Heart left ventricle (tissue), 16 donors: Measurements from ENCODE around the gene SLC39A11. TPM values are rescaled to one million over a fixed set of nuclear protein-coding genes. Genes with fewer than 3 reads are reported as not detected.

Experiments used
- ATAC-seq, 4 donors: fragments of 200-7000 bp; cut with Tn5 transposase; one replicate each; pipeline ENCODE4 v1.9.1; 2020 to 2022; ENCODE audit warnings: moderate library complexity in 4 of 4, mild to moderate bottlenecking in 3 of 4, moderate number of reproducible peaks in 1 of 4
- DNase-seq, 5 donors: peaks; one replicate each; pipeline ENCODE4 v3.0.0-alpha.2; 2020
- H3K27ac ChIP-seq, 12 donors: fragments of 200-600 bp; sonication (generic) in 4 of 12; one replicate each; pipeline versions ENCODE4 v1.5.0 to v1.8.0; 2016 to 2022; ENCODE audit warnings: mild to moderate bottlenecking in 2 of 12
- H3K27me3 ChIP-seq, 9 donors: fragments of 200-600 bp; sonication (generic) in 2 of 9; one replicate each; pipeline versions ENCODE4 v1.5.1 to v1.8.0; 2016 to 2022; ENCODE audit warnings: mild to moderate bottlenecking in 3 of 9
- H3K36me3 ChIP-seq, 9 donors: fragments of 200-600 bp; sonication (generic) in 2 of 9; one replicate each; pipeline versions ENCODE4 v1.5.0 to v1.8.0; 2018 to 2022; ENCODE audit warnings: mild to moderate bottlenecking in 2 of 9
- H3K4me1 ChIP-seq, 12 donors: fragments of 200-600 bp; sonication (generic) in 4 of 12; one replicate each; pipeline versions ENCODE4 v1.5.0 to v1.8.0; 2016 to 2022; ENCODE audit warnings: mild to moderate bottlenecking in 3 of 12
- H3K4me3 ChIP-seq, 12 donors: fragments of 200-600 bp; sonication (generic) in 4 of 12; one replicate each; pipeline versions ENCODE4 v1.5.0 to v1.8.0; 2017 to 2022; ENCODE audit warnings: mild to moderate bottlenecking in 9 of 12, moderate library complexity in 4 of 12
- H3K9me3 ChIP-seq, 12 donors: fragments of 200-600 bp; sonication (generic) in 4 of 12; one replicate each; pipeline versions ENCODE4 v1.5.0 to v1.8.0; 2016 to 2022; ENCODE audit warnings: mild to moderate bottlenecking in 1 of 12
- CTCF ChIP-seq, 12 donors: fragments of 200-600 bp; sonication (generic) in 4 of 12; IDR thresholded peaks; one replicate each; pipeline versions ENCODE4 v1.5.0 to v1.8.0; 2018 to 2022; ENCODE audit warnings: antibody characterized with exemption in 12 of 12, mild to moderate bottlenecking in 5 of 12
- POLR2A ChIP-seq, 2 donors: fragments of 450-650 bp; IDR thresholded peaks; one replicate each; pipeline ENCODE4 v1.6.1; 2017; ENCODE audit warnings: antibody characterized with exemption in 2 of 2, mild to moderate bottlenecking in 2 of 2, moderate library complexity in 2 of 2
- WGBS, 4 donors: extraction: QIAGEN DNeasy Blood & Tissue Kit in 2 of 4; methylation state at CpG; one replicate each; pipeline versions ENCODE4 v1.1.5 to v1.1.7; 2013 to 2018; 5-methylcytosine and 5-hydroxymethylcytosine counted together
- intact Hi-C, 10 donors: fragments of 100-400 bp; cut with DNase I; formaldehyde crosslinking; loops; one replicate each; pipeline versions ENCODE4 v1.11.1 to v1.14.2; 2022
- polyA plus RNA-seq, 2 donors: library from polyadenylated mRNA; stranded (reverse); fragments of 200-250 nt; gene quantifications; one replicate each; pipeline ENCODE4 v1.2.3, GENCODE V29; 2013
- total RNA-seq, 9 donors: library from RNA; depleted of rRNA in 2 of 9; stranded (reverse); fragments of >200 nt in 2 of 9; fragmentation: NEBNext Ultra II Directional in 3 of 9; extraction: Animal tissue kit (Norgen Biotek cat#: 25700) in 3 of 9; gene quantifications; one replicate each; pipeline versions ENCODE4 v1.1.0 to v1.2.4, GENCODE V29; 2016 to 2023
- donor health status: ischemic (EF 13 %, LVEDD 7.1; RV severe dilation, severe dysfunction).
- donor health status: healthy with polysubstance abuse.
- donor health status: DM: no; HTN: yes; CAD: no.
- donor health status: DM: no; HTN: no; CAD: no.
- donor health status: ischemic (EF 25% LVEDD 6.9; RV normal size, moderate dysfunction).
- donor health status: ischemic (EF 25% LVEDD 5.7; RV mildly dilated, moderate dysfunction).
- donor health status: healthy.
- donor health status: DM: yes; HTN: yes; CAD: no.
- donor health status: ischemic (EF 35%, LVEDD 5.7; RV mildly dilated, moderate dysfunction).
- donor health status: nonischemic (EF 11% LVEDD 7.7; RV severe dilation, severe dysfunction).
- donor health status: DM: yes; HTN: yes; CAD: no.
- donor health status: PGD.
- donor health status: ischemic (EF 29% LVEDD 5.4; RV normal size, mild dysfunction).
- donor health status: nonischemic (EF 23%, LVEDD 6.1; RV moderate dilation, normal function).

SLC39A11 gene
- total and polyA plus RNA-seq, 11 donors: 2.5 to 23.3 (median 8.4) TPM

- intact Hi-C loops: no loop called here
- DNase-seq (no peak), ATAC-seq (no peak)
- Histone ChIP-seq H3K4me1 (no peaks in the 10 kb centered on the region), H3K36me3 (peaks cover 0 to 4% (median 0%) of the 10 kb centered on the region in 9 donors), H3K9me3 (peaks cover 0 to 4% (median 0%) of the 10 kb centered on the region in 12 donors), H3K27ac (no peak overlapping the region), H3K27me3 (no peaks in the 10 kb centered on the region), H3K4me3 (no peak overlapping the region)
- TF ChIP-seq POLR2A (IDR thresholded peaks at IDR 0.05) (no peak), CTCF (IDR thresholded peaks at IDR 0.05) (no peak)
- WGBS, 4 donors: 74 to 75% (median 74%) methylated on average over 4 of the region's 4 CpGs
These were observed 189.0 kb downstream of the SLC39A11 start for GRCh38 chr17:72903522-72903921.

GRCh38 chr17:72901657-72902056 is 190.8 kb downstream of the SLC39A11 start:
- DNase-seq (no peak), ATAC-seq (no peak)
- intact Hi-C loops: no loop called here
- no peaks in the 10 kb centered on the region for H3K4me1 ChIP-seq
- TF ChIP-seq CTCF (IDR thresholded peaks at IDR 0.05) (no peak), POLR2A (IDR thresholded peaks at IDR 0.05) (no peak)
- no peak overlapping the region for H3K27ac ChIP-seq
- peaks cover 0 to 4% (median 0%) of the 10 kb centered on the region in 12 donors for H3K9me3 ChIP-seq
- 88 to 100% (median 100%) methylated on average over 3 of the region's 3 CpGs for WGBS, 4 donors
- H3K27me3 ChIP-seq: no peaks in the 10 kb centered on the region
- no peak overlapping the region for H3K4me3 ChIP-seq
- peaks cover 0 to 5% (median 0%) of the 10 kb centered on the region in 9 donors for H3K36me3 ChIP-seq

DNA sequence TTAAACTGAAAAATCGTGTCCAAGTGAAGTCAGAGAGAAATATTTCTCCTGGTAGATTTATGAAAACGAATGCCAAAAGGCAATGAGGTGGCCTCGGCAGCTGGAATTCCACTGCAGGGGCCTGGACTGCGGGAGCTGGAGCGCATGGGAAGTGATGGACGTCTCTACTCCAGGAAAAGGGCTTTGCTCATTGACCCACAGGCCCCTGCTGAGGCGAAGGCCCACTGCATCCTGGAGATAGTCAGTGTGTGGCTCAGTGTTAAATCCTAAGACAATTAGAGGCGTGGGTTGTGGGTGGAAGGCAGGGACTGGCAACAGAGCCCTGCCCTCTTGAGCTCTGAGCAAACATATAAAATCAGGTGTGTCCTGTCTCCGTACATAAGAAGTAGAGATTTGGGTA is 191.4 kb downstream of the SLC39A11 start:
- ATAC-seq (no peak), DNase-seq (no peak)
- no peak overlapping the region for H3K27ac ChIP-seq
- peaks cover 0 to 5% (median 0%) of the 10 kb centered on the region in 9 donors for H3K36me3 ChIP-seq
- H3K4me3 ChIP-seq: no peak overlapping the region
- no peaks in the 10 kb centered on the region for H3K4me1 ChIP-seq
- peaks cover 0 to 4% (median 0%) of the 10 kb centered on the region in 12 donors for H3K9me3 ChIP-seq
- TF ChIP-seq CTCF (IDR thresholded peaks at IDR 0.05): no peak
- no peak for TF ChIP-seq POLR2A (IDR thresholded peaks at IDR 0.05)
- 65 to 71% (median 68%) methylated on average over 9 of the region's 9 CpGs for WGBS, 4 donors
- intact Hi-C loops: no loop called here
- no peaks in the 10 kb centered on the region for H3K27me3 ChIP-seq

- DNase-seq: no peak
- Histone ChIP-seq H3K4me3 (no peak overlapping the region), H3K4me1 (no peaks in the 10 kb centered on the region), H3K27ac (no peak overlapping the region), H3K27me3 (no peaks in the 10 kb centered on the region), H3K36me3 (peaks cover 0 to 5% (median 0%) of the 10 kb centered on the region in 9 donors), H3K9me3 (peaks cover 0 to 4% (median 0%) of the 10 kb centered on the region in 12 donors)
- intact Hi-C loops: no loop called here
- no peak for TF ChIP-seq CTCF (IDR thresholded peaks at IDR 0.05)
- no peak for TF ChIP-seq POLR2A (IDR thresholded peaks at IDR 0.05)
- ATAC-seq: no peak
- 74 to 80% (median 77%) methylated on average over 6 of the region's 6 CpGs for WGBS, 4 donors
These were observed 191.9 kb downstream of the SLC39A11 start for GRCh38 chr17:72900654-72900971.
